WERI-Rb-1 (cell line): ENCODE results near the gene C1orf105.

ENCODE experiments used
- DNase-seq: peaks from one replicate; pipeline ENCODE4 v3.0.0-alpha.2; 2020
- H3K27ac ChIP-seq: fragments of 250-450 bp; sonication (Bioruptor Pico); 2 replicates; pipeline ENCODE4 v1.5.1; 2020; ENCODE audit warnings: mild to moderate bottlenecking, moderate library complexity
- H3K27me3 ChIP-seq: fragments of 250-450 bp; sonication (Bioruptor Pico); 2 replicates; pipeline ENCODE4 v1.5.1; 2021; ENCODE audit warnings: mild to moderate bottlenecking, low read depth, moderate library complexity; ENCODE audit not compliant: insufficient read depth, severe bottlenecking
- H3K36me3 ChIP-seq: fragments of 250-450 bp; sonication (Bioruptor Pico); 2 replicates; pipeline ENCODE4 v1.5.1; 2020; ENCODE audit warnings: mild to moderate bottlenecking, moderate library complexity
- H3K4me3 ChIP-seq: 2 replicates; pipeline ENCODE4 v1.5.1; 2011; ENCODE audit warnings: low read depth, mild to moderate bottlenecking, control low read depth, low read length
- H3K9me3 ChIP-seq: fragments of 250-450 bp; sonication (Bioruptor Pico); 2 replicates; pipeline ENCODE4 v1.5.1; 2021; ENCODE audit warnings: mild to moderate bottlenecking, moderate library complexity; ENCODE audit not compliant: severe bottlenecking
- TF ChIP-seq, protein P1 (sequence below): IDR thresholded peaks from 2 replicates; pipeline ENCODE4 v1.5.1; 2011; ENCODE audit warnings: low read depth, mild to moderate bottlenecking, control low read depth, inconsistent platforms, low read length

C1orf105 gene

DNA sequence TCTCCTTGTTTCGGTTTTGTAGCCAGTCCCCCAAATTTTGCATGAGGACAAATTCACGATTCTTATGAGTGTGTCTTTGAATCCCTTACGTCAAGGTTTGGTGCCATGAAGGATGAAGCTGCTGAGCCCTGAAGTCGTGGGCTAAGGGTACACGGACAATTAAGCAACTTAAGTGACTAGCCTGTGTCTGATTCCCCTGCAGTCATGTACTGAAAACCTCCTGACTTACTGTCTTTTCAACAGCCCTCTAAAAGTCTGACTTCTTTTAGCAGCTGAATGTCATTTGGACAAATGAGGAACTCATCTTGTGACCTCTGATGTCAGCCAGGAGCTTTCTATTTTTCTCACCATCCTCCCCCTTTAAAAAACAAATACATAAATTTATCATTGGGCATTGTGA lies 27.1 kb upstream of the C1orf105 start:
- Histone ChIP-seq H3K36me3 (no peaks in the 10 kb centered on the region), H3K4me3 (no peak overlapping the region), H3K27me3 (no peaks in the 10 kb centered on the region), H3K27ac (no peak overlapping the region), H3K9me3 (no peaks in the 10 kb centered on the region)
- DNase-seq: no peak
- TF ChIP-seq, protein P1, sequence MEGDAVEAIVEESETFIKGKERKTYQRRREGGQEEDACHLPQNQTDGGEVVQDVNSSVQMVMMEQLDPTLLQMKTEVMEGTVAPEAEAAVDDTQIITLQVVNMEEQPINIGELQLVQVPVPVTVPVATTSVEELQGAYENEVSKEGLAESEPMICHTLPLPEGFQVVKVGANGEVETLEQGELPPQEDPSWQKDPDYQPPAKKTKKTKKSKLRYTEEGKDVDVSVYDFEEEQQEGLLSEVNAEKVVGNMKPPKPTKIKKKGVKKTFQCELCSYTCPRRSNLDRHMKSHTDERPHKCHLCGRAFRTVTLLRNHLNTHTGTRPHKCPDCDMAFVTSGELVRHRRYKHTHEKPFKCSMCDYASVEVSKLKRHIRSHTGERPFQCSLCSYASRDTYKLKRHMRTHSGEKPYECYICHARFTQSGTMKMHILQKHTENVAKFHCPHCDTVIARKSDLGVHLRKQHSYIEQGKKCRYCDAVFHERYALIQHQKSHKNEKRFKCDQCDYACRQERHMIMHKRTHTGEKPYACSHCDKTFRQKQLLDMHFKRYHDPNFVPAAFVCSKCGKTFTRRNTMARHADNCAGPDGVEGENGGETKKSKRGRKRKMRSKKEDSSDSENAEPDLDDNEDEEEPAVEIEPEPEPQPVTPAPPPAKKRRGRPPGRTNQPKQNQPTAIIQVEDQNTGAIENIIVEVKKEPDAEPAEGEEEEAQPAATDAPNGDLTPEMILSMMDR: no peak

DNA sequence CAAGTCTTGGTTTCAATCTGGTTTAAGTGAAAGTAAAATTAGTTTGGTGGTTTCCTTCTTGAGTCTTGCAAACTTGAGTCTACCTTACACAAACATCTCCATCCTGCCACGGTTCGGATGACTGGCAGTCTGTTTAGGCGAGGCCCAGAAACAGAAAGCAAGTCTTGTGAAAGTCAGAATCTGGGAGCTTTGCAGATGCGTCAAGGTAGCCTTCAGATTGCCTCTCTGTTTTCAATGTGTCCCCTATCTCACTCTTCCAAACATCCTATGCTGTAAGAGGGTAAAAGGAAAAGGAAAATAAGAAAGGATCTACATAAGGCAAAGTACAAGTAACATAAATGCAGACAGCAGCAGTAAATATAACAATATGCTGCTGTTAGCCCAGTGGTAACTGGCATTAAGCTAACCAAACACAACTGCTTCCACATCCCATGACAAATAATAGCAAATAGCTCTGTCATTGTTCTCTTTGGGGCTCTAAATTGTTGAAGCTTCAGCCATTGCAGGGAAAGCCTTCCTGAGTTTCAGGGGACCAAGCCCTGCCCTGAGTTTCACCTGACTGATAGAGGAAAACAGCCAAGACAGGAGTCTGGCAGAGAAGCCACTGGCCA lies 26.2 kb upstream of the C1orf105 start:
- no peak overlapping the region for H3K4me3 ChIP-seq
- no peaks in the 10 kb centered on the region for H3K9me3 ChIP-seq
- H3K27ac ChIP-seq: no peak overlapping the region
- H3K27me3 ChIP-seq: no peaks in the 10 kb centered on the region
- H3K36me3 ChIP-seq: no peaks in the 10 kb centered on the region
- DNase-seq: no peak
- TF ChIP-seq, protein P1: no peak

DNA sequence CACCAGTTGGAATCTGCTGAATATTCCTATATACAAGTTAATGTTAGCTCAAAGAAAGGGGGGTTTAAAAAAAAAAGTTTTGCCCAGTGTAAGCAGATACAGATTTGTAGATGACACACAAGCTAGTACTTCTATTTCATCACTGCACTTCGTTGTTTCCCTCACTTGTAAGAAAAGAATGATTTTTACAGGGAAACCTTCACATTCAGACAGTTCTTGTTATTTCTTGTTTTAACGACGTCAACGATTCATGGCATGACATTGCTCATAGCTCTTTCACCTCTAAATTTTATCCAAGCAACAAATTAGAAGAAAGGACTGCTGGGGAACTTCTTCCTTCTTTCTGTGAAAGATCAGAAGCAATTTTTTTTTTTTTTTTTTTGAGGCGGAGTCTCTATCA lies 25.7 kb upstream of the C1orf105 start:
- no peak overlapping the region for H3K4me3 ChIP-seq
- no peaks in the 10 kb centered on the region for H3K36me3 ChIP-seq
- DNase-seq: no peak
- H3K27me3 ChIP-seq: no peaks in the 10 kb centered on the region
- H3K27ac ChIP-seq: no peak overlapping the region
- no peaks in the 10 kb centered on the region for H3K9me3 ChIP-seq
- TF ChIP-seq, protein P1: no peak

DNA sequence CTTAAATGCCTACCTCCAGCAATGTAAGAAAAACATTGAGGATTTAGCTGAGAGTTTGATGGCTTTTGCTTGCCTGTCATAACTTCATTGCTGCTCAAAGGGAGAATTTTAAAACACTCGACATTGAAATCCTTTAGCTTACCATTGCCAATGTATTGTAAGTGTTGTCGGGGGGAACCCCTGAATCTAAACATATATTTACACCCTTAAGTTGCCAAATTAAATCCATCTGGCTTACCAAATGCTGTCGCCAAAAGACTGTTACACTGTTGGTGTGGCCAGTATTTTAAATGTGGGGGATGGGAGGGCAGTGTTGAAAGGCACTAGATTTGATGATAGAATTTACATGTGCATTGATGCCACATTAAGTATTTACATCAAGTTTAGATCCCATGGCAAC lies 24.9 kb upstream of the C1orf105 start:
- TF ChIP-seq, protein P1: no peak

DNA sequence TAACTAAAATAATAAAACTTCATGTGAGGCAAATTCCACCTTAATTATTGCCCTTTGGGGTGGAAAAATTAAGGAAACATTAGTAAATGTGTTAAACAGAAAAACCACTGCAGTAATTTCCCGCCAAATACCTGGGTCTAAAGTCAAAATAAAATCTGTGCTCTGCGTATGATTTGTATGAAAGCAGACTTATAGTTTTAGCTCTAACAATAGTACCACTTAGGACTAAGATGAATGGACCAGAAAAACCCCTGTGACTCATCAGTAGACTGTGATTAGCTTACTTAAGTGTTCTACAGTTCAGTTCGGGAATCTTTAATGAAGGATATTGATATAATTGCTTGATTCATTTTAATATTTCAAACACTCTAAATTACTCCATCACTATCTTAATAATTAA lies 23.3 kb upstream of the C1orf105 start:
- Histone ChIP-seq H3K9me3 (no peaks in the 10 kb centered on the region), H3K36me3 (no peaks in the 10 kb centered on the region), H3K27me3 (no peaks in the 10 kb centered on the region), H3K27ac (no peak overlapping the region), H3K4me3 (no peak overlapping the region)
- DNase-seq: no peak
- TF ChIP-seq, protein P1: no peak

More for the DNA sequence above, 24.9 kb upstream of the C1orf105 start:
- H3K4me3 ChIP-seq: no peak overlapping the region
- no peaks in the 10 kb centered on the region for H3K36me3 ChIP-seq
- no peak for DNase-seq
- H3K27me3 ChIP-seq: no peaks in the 10 kb centered on the region
- no peaks in the 10 kb centered on the region for H3K9me3 ChIP-seq
- H3K27ac ChIP-seq: no peak overlapping the region

DNA sequence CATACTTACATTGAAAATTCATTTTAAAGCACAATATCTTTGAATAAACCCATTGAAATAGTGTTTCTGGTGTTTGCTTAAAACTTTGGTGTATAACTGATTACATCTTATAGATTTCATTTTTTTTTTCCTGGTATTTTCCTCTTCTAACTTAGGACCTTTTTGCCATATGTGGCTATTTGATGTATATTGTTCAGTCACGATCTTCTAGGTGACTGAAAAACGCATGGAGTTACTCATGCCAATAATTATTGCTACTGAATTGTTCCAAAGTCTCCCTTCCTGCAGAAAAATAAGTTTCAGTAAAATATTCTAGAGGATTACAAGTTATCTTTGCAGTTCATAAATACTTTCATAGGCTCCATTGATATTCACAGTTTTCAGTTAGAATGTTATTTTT lies 22.9 kb upstream of the C1orf105 start:
- no peaks in the 10 kb centered on the region for H3K27me3 ChIP-seq
- DNase-seq: no peak
- H3K9me3 ChIP-seq: no peaks in the 10 kb centered on the region
- TF ChIP-seq, protein P1: no peak
- H3K36me3 ChIP-seq: no peaks in the 10 kb centered on the region
- no peak overlapping the region for H3K4me3 ChIP-seq
- no peak overlapping the region for H3K27ac ChIP-seq
